Stimulated activated CD8-positive, alpha-beta memory T cell treated with anti-CD3 and anti-CD28 coated beads, Interleukin-7, amount 100 ng/mL, for 1 hour (primary cell): ENCODE data around the gene TRPM8.
"Not testable (repeated sequence)": the region's sequence is repeated elsewhere in the genome, so short reads cannot be mapped to it uniquely, and the experiment has no call there.

ENCODE experiments used
- DNase-seq, 2 donors: peaks; one replicate each; pipeline ENCODE4 v3.0.0-alpha.2; 2020; ENCODE audit warnings: low read depth in 2 of 2

TRPM8 gene

DNA sequence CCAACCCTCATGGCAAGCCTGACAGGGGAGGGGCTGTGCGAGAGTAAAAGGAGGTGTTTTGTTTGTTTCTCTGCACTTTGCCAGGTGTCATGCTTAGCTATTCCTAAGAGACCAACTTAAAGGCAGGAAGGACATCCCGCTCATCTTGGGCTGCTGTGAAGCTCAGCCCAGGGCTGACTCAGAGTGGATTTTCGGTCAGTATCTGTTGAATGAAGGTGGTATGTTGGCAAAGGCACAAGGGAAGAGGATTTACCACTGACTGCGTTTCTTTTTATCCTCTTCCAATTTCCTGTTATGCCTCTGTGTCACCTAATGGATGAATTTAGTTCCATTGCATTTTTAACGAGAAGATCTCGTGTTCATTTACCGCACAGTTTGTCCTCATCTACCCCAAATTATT is 18.9 kb downstream of the TRPM8 start:
- DNase-seq = no peak

DNA sequence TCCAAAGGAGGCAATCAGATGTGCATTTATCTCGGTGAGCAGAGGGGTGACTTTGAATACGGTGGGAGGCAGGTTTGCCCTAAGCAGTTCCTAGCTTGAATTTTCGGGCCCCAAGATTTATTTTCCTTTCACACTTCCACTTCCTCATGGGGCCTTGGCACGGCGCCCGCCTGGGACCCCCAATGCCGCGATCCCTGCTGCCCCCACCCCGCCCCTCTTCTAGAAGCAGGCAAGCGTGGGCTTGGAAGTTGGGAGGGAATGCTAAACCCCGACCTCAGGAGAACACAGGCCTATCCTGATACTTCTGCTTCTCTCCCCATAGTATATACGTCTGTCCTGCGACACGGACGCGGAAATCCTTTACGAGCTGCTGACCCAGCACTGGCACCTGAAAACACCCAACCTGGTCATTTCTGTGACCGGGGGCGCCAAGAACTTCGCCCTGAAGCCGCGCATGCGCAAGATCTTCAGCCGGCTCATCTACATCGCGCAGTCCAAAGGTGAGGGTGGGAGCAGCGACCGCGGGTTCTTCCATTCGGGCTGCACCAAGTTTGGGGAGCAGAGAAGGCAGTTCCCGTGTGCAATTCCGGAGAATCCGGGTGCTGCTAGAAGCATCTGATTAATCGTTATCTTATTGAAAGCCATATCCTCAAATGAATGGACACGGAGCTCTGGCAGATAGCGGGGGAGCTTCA is 21.6 kb downstream of the TRPM8 start:
- DNase-seq = no peak

DNA sequence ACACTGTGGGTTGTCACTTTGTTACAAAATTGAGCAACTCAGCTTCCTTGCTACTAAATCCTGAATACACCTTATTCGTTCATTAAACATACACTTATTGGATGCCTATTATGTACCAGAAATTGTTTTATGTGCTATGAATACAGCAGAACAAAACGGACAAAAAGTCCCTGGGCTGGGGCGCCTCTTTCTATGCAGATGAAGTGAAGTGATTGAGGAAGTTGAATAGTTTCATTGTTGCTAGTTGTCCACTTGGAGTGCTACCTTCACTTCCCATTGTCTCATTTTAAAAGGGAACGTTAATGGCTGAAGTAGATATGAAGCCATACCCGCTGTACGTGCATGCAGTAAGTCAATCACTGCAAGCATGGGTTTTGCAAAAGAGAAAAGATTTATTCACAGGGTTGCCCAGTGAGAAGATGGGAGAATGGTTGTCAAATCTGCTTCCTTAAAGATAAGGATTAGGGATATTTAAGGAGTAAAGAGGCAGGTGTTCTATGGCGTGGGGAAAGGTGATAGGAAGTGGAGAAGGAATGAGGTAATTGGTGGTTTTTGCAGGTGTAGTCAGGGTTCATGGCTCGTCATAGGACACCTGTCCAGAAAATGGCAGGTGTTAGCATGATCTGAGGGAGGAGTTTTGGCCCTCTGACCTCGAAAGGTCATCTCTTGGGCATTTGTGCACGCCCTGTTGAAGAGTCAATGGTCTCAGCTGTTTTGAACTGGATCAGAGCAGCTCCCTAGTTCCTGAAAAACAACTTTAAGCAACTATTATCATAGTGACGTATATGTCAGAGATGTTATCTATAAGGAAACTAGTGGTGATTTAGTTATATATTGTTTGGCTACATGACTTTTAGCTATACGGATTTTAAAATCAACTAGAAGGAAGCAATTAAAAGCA is 23.5 kb downstream of the TRPM8 start:
- DNase-seq = no peak

DNA sequence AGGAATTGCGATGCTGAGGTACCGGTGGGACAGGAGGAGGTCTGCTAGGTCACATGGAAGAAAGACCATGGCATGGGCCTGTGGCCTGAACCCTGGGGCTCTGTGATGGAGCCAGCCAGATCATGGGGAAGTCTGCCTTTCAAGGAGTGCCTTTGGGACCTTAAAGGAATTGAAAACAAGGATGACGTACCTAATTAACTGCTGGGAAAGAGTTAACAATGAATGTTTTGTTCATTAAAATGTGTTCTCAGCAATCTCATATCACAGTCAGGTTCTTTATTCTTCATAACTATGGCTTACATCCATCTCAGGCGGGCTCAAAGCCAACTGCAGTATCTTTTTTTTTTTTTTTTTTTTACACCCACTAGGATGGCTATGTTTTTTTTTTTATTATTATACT is 25.6 kb downstream of the TRPM8 start:
- DNase-seq = no peak

DNA sequence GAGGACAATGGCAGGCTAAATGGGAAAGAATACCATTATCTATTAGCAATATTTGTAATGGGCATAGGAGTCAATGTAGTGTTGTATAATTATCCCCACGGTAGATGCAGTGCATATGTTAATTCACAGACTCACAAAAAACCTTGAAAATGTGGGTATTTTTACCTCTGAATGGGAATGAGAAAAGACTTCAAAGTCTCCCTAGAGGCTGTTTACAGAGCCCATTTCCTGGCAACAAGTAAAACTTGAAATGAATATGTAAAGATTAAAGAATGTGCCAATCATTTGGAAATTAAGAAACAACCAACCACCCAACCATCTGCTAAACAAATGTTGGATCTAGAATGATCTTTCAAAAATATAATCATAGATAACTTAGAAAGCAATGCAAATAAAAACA is 27.1 kb downstream of the TRPM8 start:
- DNase-seq = no peak

DNA sequence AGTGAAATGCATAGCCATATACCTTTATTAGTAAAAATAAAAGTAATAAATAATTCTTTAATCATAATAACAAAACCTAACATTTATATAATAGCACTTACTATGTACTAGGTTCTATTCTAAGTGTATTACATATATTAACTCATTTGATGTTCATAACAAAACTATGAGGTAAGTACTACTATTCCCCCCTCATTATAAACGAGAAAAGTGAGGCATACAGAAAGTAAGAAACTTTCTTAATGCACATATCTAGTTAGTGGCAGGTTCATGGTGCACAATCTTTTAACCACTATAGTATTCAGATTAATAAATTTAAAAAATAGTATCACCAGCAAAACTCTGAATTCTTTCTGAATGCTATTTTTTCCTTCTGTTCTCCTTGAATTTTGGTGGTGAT is 27.5 kb downstream of the TRPM8 start:
- no peak for DNase-seq

DNA sequence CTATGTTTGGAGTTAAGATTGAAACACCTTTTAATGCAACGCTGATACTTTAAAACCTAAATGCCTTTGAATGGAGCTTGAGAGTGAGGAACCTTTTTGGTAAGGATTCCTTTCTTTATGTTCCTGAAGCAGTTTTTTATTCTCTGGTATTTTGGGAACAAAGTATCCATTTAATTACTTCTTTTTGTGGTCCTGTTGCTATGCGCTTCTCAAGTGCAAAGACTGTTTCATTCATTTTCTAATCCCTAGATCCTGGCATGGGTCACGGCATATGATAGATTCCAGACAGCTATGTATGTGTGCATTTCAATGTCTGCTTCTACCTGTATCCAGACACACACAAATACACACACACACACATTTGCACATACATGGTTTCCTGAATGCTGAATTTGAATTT is 28.0 kb downstream of the TRPM8 start:
- DNase-seq = no peak

DNA sequence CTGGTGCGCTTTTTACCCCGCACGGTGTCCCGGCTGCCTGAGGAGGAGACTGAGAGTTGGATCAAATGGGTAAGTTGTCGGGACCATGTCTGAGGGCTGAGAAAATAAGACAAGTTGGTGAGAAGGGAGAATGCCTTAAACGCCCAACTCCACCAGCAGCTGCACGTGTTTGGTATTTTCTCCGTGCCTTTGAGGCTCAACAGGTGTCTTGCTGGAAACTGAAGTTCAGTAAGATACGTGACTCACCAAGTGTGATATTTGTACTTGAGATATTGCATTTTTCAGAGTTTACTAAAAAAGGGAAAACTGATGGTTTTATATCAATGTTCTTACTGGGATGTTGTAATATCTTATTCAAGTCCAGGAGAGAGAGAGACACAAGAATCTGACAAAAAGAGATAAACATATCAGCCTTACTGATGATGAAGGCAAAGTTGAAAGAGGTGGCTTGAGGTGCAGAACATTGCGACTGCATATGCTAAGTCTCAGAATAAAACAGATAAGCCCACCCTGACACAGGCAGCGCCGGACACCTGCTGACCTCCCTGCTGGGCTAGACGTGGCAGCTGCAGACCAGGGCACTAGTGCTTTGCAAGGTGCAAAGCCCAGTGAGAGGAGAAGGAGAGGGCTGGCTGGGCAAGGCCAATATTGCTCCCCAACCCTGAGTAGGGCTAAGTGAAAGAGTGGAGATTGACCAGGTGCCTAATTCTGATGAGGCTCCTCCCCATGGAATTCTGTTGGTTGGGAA is 33.1 kb downstream of the TRPM8 start:
- DNase-seq = no peak

DNA sequence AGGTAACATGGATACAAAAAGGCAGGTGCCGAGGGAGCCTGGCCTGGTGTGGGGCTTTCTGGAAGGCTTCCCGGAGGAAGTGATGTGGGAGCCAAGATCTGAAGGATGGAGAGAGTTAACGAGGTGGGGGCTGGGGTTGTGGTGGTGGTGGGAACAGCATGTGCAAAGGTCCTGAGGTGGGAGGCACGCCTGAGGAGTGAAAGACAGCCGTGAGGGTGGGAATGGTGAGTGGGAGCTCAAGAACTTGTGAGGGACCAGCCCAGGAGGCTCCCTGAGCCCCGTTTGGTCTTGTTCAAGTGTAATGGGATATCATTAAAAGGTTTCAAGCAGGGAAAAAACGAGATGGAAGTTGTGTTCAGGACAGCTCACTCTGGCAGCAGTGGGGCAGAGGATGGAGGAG is 35.2 kb downstream of the TRPM8 start:
- DNase-seq = no peak

DNA sequence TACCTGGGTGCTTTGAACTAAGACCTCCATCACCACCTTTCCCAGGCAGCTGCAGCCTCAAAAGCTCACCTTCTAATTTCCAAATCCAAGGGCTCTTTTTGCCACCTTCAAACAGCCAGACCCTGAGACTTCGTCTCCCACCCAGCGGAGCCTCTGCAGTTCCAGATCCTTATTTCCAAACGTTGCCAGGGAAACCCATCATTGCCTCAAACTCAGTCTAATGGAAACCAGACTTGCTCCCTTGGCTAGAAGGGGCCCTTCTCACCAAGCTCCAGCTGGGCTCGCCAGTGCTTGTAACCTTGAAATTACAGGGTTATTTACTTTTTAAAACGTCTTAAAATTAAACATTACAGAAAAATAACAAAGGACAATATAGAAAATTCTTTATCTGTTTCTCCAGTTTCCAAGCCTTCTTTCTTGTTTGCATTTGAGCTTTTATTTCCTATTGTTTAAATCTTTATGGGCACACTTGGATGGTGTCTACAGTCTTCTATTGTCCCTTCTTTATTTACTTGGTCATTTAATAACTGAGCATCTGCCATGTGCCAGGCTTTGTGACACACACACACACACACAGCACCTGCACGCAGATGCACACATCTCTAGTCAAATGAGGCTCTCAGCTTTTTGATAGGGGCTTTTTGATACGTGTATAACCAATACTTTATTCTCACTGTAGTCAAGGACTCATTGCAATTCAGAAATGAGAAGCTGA is 36.1 kb downstream of the TRPM8 start:
- no peak for DNase-seq

DNA sequence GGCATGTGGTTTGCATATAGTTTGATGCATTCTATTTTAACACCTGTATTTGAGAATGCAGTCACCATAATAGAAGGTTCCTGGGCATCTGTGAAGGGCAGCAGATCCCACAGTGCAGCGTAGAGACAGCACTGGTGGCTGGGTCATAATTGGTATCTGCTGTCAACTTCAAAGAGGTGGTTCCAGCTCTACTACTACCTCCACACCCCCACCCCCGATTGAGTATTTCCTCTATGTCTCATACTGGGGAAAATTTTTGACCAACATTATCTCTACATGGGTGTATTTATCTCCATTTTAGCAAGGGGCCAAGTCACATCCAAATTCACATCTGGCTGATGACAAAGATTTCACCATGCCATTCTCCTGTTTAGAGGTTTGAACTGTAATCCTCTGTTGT is 43.0 kb downstream of the TRPM8 start:
- no peak for DNase-seq

DNA sequence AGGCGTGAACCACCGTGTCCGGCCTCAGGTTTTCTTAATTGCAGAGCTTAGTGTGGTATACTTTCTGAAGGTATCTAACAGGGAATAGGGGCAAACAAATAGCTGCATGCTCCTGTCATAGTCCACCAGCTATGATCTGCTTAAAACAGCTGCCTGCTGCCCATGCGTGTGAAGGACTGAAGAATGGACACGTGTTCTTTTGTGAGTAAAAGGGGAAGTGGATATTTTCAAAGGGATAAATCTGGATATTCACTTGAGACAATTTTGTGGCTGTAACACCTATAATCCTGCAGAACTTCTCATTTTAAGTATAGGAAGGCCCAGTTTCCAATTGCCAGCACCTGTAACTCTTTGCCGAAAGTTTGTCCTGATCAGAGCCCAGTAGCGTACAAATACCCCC is 44.7 kb downstream of the TRPM8 start:
- no peak for DNase-seq

DNA sequence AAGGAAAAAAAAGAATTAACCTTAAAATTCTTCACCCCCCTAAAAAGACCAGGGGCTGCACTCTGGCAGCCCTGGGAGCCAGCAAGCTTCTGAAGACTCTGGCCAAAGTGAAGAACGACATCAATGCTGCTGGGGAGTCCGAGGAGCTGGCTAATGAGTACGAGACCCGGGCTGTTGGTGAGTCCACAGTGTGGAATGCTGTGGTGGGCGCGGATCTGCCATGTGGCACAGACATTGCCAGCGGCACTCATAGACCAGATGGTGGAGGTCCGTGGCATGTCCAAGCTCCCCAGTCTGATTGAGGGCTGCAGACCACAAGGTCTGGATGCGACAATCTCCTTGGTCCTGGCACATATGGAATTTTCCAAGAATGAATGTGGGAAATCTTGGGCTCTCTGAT is 47.4 kb downstream of the TRPM8 start:
- DNase-seq = no peak

DNA sequence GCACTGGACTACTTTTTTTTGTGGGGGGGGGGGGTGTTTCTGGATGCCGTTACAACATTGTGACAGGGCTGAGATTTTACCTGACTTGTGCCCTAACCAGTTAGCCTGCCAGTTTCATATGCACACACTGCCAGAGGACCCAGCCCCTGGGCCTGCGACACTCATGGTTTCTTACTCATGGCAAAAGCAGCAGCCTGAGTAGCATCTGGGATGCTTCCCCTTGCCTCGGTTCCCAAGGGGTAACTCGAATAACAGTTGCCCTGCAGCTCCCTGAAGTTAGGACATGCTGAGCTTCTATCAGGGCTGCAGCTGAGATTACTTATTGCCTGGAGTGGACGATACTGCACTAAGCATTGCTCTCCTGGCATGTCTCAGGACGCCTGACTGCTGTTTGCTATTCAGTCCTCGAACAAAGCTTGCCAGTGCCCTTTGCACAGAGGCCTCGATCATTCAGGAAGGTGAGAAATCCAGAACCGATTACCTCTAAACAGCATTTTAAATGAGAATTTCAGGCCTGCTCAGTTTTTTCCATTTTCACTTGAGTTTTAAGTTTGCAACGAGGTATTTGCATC is 47.9 kb downstream of the TRPM8 start:
- no peak for DNase-seq

DNA sequence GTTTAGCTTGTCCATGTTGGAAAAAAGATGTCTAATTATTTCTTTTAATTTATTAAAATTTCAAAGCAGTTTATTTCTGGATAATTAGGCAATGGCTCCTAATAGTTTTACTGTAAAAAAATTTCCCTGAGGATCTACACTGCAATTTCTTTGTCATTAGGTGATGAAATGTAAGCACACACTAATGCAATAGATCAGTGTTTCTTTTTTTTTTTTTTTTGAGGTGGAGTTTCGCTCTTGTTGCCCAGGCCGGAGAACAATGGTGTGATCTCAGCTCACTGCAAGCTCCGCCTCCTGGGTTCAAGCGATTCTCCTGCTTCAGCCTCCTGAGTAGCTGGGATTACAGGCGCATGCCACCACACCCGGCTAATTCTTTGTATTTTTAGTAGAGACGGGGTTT is 48.5 kb downstream of the TRPM8 start:
- not testable (repeated sequence) for DNase-seq

DNA sequence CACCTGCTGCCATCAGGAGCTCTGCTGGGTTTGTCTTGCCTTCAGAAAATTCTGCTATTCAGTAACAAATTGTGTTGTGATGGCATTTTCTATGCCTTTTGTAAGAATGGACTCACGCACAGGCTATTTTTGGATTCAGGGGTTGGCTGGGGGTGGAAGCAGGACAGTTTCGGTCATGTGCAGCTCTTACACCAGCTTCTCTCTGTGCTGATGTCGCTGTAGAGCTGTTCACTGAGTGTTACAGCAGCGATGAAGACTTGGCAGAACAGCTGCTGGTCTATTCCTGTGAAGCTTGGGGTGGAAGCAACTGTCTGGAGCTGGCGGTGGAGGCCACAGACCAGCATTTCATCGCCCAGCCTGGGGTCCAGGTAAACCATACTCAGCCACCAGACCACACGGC is 49.2 kb downstream of the TRPM8 start:
- no peak for DNase-seq

DNA sequence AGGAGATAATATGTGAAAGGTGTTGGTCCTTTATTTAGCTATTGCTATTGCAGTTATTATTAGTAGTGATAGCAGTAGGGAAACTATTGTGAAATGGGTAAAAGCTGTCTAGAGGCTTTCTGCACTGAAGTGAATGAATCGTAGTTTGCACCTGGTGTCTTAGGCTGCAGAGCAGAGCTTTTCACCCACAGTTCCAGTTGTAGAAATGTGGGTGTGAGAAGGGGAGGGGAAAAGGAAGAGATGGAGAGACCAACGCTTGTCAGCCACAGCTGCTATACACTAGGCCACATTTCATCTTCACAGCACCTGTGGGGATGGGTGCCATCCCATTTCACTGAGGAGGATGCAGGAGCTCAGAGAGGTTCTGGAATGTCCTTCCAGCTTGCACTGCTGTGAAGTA is 50.0 kb downstream of the TRPM8 start:
- DNase-seq = no peak

DNA sequence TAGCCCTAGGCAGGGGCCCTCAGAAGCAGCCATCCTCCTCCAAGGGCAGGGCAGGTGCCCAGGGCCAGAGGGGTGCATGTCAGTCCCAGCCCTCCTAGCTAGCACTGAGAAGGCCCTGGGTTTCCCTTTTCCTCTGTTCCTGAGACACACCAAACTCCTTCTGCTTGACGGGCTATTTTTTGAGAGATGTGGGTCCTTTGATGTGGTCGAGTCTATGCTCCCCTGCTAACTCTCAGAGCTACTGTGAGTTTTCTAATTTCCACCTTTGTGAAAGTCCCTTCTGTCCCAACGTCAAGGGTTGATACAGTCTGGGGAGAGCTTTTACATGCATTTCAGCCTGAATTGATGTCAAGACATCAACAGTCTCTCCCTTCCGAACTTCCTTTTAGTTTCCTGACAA is 51.4 kb downstream of the TRPM8 start:
- no peak for DNase-seq

DNA sequence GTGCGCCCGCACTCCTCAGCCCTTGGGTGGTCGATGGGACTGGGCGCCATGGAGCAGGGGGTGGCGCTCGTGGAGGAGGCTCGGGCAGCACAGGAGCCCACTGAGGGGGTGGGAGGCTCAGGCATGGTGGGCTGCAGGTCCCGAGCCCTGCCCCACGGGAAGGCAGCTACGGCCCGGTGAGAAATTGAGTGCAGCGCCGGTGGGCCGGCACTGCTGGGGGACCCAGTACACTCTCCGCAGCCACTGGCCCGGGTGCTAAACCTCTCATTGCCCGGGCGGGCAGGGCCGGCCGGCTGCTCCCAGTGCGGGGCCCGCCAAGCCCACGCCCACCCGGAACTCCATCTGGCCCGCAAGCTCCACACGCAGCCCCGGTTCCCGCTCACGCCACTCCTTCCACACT is 55.3 kb downstream of the TRPM8 start:
- not testable (repeated sequence) for DNase-seq

DNA sequence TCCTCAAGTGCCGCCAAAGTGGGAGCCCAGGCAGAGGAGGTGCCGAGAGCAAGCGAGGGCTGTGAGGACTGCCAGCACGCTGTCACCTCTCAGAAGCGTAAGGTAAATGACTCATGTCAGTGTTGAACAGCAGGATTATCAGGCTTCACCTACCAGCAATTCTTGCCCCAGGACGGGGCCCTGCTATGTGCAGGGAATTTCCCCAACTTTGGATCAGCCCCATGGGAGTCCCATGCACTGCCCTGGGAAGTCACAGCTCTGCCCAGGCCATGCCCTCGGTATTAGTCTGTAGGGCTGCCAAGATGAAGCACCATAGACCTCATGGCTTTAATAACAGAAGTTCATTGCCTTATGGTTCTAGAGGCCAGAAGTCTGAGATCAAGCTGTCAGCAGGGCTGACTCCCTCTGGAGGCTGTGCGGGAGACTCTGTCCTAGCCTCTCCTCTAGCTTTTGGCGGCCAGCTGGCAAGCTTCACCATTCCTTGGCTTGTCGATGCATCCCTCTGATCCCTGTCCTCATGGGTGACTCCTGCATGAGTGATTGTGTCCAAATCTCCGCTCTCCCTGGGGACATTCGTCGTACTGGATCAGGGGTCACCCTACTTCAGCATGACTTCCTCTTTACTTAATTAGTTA is 55.9 kb downstream of the TRPM8 start:
- no peak for DNase-seq

DNA sequence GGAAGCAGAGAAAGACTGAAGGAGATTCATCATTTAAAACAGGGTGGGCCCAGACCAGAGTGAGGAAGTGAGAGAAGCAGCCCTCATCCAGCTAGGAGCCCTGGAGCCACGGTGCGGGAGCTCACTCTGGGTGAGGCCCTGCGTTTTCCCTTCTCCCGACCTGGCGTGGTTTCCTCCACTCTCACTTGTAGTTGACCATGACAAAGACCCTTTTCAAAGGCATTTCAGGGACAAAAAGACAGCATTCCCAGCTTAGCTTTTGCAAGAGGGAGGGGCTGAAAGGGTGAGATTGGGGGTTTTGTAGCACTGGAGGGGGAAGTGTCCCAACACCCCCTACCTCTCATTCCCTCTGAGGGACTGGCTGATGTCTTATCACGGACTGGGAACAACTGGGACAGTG is 56.6 kb downstream of the TRPM8 start:
- DNase-seq = no peak
